DMS79 (cell line): ENCODE measurements around the gene MAN1A1.

Source experiments
- DNase-seq: peaks from one replicate; lab custom pipeline; 2025; lab: John Stamatoyannopoulos, UW

The MAN1A1 gene

GRCh38 chr6:119142041-119142440, 207.5 kb downstream of the MAN1A1 start:
- DNase-seq: no peak

GRCh38 chr6:119140196-119141140, 209.1 kb downstream of the MAN1A1 start:
- no peak for DNase-seq

- no peak for DNase-seq
These were observed 210.5 kb downstream of the MAN1A1 start for GRCh38 chr6:119138906-119139541.

DNA sequence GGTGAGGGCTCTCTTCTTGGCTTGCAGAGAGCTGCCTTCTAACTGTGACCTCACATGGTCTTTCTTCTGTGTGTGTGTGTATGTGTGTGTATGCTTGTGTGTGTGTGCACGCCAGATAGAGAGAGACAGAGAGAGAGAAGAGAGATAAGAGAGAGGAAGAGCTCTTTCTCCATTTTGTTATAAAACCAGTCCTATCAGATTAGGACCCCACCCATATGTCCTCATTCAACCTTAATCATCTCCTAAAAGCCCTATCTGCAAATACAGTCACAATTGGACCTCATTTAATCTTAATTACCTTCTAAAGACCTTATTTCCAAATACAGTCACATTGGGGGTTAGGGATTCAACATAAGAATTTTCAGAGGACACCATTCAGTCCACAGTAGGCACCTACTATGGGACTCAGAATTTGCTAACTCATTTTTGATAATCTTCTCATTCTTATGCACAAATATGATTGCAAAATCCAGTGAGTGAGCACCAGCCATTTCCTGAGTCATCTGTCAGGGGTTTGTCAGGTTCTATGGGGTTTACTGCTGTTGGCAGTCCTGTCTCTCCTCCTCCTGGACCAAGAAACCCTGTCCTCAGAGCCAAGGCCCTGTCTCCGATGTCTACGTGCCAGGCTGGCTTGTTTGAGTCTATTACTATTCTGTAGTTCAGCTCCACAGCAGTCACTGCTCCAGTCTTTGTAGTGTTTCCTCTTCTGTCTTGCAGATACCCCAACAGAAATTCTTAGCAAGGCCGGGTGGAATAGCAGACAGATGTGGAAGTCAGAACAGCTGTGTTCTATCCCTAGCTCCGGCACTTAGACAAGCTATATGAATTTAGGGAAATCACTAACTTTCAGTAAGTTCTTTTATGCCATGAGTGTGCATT, 212.1 kb downstream of the MAN1A1 start:
- DNase-seq: no peak

GRCh38 chr6:119134752-119135151, 214.8 kb downstream of the MAN1A1 start:
- DNase-seq: no peak

GRCh38 chr6:119133400-119133799, 216.2 kb downstream of the MAN1A1 start:
- no peak for DNase-seq

DNA sequence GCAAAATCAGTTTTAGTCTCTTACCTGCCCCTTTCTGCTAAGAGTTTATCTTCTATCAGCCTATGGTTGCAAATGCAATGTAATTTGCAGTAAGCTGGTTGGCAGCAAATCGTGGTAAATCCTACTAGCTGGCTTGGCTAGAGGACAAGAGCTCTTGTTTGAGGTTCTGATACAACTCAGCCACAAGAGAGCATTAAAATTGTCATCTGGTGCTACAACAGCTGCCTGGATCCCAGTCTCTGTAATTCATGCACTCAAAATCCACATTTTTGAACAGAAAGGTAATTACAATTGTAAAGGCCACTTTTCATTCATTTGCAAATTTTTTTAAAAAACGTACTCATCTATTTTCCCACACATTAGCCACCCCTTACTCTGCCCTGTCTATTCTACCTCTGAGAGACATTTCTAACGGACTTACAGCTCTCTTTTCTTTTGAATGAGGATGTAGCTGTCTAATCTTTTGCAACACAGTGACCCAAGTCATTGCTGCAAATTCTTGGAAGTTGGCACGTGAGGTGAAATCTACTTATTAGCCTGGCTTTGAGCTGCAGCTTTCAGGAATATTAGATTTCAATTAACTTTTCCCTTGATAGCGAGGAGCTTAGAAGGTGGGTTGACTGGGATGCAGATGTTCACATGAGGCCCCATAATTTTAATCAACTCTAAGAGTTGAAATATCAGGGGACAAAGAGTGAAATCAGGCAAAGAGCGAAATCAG, 217.1 kb downstream of the MAN1A1 start:
- DNase-seq: no peak

DNA sequence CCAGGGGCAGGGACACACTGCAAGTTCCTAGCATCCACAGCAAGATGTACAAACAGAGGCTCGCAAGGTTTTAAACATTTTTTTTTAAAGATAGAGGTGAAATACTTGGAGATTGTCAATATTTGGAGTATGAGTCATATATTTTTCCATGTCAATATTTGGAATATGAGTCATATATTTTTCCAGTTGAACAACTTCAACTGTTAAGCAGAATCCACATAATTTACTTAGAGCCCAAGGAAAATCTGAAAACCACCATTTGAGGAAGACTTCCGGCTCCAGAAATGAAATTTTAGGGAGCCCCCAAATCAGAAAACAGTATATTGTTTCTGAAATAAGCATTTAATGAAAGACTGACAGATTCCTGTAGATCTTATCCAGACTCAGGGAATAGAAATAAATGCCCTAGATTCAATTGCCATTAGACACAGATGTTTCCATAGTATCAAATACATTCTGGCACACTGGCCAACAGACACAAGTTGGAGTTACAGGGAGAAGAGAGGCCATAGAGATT, 219.5 kb downstream of the MAN1A1 start:
- DNase-seq: no peak

DNA sequence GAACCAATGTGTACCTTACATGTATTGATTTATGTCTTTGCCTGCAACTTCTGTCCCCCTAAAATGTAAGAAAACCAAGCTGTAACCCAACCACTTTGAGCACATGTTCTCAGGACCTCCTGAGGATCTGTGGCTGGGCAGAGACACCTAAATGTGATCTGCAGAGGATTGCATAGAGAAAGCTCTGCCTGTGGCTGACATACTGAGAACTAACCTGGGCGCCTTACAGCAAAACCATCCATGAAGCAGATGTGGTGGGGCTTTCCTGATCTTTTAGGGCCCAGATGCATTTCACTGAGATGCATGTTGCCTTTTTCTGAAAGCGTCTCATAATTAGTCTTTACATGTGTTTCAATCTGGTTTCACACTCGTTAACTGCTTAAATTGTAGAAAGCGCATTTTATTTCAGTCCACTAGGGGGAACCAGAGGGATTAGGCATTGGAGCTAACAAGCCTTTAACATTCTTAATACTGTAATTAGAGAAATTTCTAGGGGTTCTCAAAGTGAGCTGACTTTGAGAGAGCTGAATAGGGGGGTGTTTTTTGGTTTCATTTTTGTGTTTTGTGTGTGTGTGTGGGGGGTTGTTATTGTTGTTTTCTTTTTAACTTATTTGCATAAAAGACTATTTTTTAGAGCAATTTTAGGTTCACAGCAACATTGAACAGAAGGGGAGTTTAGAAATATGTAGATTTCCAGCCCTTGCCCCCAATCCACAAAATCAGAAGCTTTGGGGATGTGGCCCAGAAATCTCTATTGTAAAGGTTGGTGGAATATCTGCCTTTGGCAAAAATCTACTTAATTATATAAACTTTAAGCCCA, 220.2 kb downstream of the MAN1A1 start:
- DNase-seq: peak; percentile 19

DNA sequence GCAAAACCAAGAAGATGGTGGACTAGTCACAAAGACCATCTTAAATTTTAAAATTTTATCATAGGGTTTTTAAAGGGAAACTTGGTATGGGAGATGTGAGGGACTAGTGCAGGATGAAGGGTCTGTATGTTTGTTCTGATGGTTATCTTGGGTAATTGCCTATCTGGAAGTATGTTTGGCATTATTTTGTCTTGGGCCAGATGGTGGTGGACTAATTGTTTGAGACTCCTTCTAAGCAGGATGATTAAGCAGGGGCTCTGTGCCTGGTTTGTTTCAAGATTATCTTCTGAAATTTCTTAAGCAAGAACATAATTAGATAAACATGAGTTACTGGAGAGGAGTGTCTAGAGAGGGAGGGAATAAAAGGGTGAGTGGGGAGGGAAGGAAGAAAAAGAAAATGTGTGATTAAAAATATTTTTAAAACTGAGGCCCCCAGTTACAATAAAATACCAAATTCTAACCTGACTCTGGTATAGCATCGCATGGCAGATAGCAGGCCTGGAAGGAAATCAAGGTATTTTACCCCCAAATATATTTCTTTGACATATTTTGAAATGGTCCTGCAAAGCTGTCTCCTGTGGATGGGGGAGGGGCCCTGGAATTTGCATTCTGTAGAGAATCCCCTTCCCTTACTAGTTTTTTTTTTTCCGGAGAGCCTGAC, 221.2 kb downstream of the MAN1A1 start:
- no peak for DNase-seq

DNA sequence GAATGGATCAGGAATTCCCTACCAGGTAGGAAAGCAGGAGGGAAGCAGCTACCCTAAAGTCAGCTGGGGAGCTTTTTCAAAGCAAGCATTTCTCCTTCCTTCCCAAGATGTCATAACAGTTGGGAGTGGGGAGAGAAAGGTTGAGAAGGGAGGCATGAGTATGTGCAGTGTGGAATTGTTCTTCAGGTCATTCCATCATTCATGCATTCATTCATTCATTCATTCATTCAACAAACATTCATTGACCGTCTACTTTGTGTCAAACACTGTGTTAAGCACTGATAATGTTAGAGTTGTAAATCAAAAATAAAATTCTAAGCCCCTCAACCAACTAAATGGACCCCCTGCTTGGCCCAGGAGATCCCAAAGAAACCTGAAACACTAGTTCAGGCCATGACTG, 221.9 kb downstream of the MAN1A1 start:
- no peak for DNase-seq
